Measurements from ENCODE around the gene WAC.
"Not testable (repeated sequence)": the region's sequence is repeated elsewhere in the genome, so short reads cannot be mapped to it uniquely, and the experiment has no call there.

DNA sequence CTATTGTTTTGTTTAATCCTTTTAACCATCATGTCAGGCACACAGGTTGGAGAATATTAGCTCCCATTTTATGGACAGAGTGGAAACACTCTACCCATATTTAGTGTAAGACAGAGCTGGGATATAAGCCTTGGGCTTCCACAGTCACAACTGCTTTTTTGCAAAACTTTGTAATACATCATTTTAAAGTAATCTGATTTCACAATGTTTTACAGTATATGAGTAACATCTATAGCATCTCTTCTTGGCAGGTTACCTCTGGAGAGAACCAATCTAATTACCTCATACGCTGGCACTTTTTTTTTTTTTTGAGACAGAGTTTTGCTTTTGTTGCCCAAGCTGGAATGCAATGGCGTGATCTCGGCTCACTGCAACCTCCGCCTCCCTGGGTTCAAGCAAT lies 12.1 kb upstream of the WAC start:
- TF ChIP-seq, protein P1, sequence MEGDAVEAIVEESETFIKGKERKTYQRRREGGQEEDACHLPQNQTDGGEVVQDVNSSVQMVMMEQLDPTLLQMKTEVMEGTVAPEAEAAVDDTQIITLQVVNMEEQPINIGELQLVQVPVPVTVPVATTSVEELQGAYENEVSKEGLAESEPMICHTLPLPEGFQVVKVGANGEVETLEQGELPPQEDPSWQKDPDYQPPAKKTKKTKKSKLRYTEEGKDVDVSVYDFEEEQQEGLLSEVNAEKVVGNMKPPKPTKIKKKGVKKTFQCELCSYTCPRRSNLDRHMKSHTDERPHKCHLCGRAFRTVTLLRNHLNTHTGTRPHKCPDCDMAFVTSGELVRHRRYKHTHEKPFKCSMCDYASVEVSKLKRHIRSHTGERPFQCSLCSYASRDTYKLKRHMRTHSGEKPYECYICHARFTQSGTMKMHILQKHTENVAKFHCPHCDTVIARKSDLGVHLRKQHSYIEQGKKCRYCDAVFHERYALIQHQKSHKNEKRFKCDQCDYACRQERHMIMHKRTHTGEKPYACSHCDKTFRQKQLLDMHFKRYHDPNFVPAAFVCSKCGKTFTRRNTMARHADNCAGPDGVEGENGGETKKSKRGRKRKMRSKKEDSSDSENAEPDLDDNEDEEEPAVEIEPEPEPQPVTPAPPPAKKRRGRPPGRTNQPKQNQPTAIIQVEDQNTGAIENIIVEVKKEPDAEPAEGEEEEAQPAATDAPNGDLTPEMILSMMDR (IDR thresholded peaks at IDR 0.05): not testable (repeated sequence)
- TF ChIP-seq POLR2A (IDR thresholded peaks at IDR 0.05): not testable (repeated sequence)

Data from thyroid gland (tissue), 4 donors.